DND-41 (cell line): ENCODE measurements around the gene RBM7.

ENCODE experiments used
- ATAC-seq: fragments of 200-7000 bp; cut with Tn5 transposase; 3 replicates; pipeline ENCODE4 v1.9.1; 2021; ENCODE audit warnings: low read depth; ENCODE audit not compliant: insufficient read depth
- DNase-seq: peaks from one replicate; pipeline ENCODE4 v3.0.0-alpha.2; 2020
- H2AFZ ChIP-seq: 2 replicates; pipeline ENCODE4 v1.6.0; 2012; ENCODE audit warnings: low read depth, low read length
- H3K27ac ChIP-seq: 2 replicates; pipeline ENCODE4 v1.5.1; 2012; ENCODE audit warnings: low read length, inconsistent platforms
- H3K27me3 ChIP-seq: fragments of 200-600 bp; sonication (generic); 2 replicates; pipeline ENCODE4 v1.6.0; 2012; ENCODE audit warnings: low read length, mild to moderate bottlenecking, inconsistent platforms; ENCODE audit not compliant: insufficient read depth, poor library complexity
- H3K36me3 ChIP-seq: 2 replicates; pipeline ENCODE4 v1.5.1; 2012; ENCODE audit warnings: low read length, inconsistent platforms; ENCODE audit not compliant: insufficient read depth
- H3K4me1 ChIP-seq: 2 replicates; pipeline ENCODE4 v1.5.1; 2012; ENCODE audit warnings: mild to moderate bottlenecking, low read length; ENCODE audit not compliant: insufficient read depth
- H3K4me2 ChIP-seq: 2 replicates; pipeline ENCODE4 v1.6.0; 2012; ENCODE audit warnings: mild to moderate bottlenecking, moderate library complexity, low read length, inconsistent platforms; ENCODE audit not compliant: insufficient read depth
- H3K4me3 ChIP-seq, 2 experiments: fragments of 200-600 bp in 1 of 2; shearing (Covaris generic) in 1 of 2; 2 replicates each; pipeline ENCODE4 v1.5.1; 2012 to 2016; ENCODE audit warnings: inconsistent platforms in 2 of 2, low read length in 2 of 2, mild to moderate bottlenecking in 2 of 2, low read depth in 1 of 2, moderate library complexity in 1 of 2
- H3K79me2 ChIP-seq: 2 replicates; pipeline ENCODE4 v1.6.0; 2012; ENCODE audit warnings: low read length, inconsistent platforms; ENCODE audit not compliant: insufficient read depth
- H3K9ac ChIP-seq: 2 replicates; pipeline ENCODE4 v1.6.0; 2012; ENCODE audit warnings: low read depth, mild to moderate bottlenecking, inconsistent platforms, low read length, moderate library complexity
- H3K9me3 ChIP-seq: 2 replicates; pipeline ENCODE4 v1.5.1; 2012; ENCODE audit warnings: low read length, moderate library complexity, mild to moderate bottlenecking, inconsistent platforms; ENCODE audit not compliant: insufficient read depth, severe bottlenecking
- H4K20me1 ChIP-seq: 2 replicates; pipeline ENCODE4 v1.6.0; 2012; ENCODE audit warnings: low read length; ENCODE audit not compliant: insufficient read depth
- CTCF ChIP-seq: IDR thresholded peaks from 2 replicates; pipeline ENCODE4 v1.5.1; 2012; ENCODE audit warnings: borderline replicate concordance, low read length, moderate library complexity, mild to moderate bottlenecking; ENCODE audit not compliant: poor library complexity, severe bottlenecking; ENCODE audit errors: extremely low read depth
- EZH2 ChIP-seq: IDR thresholded peaks from 3 replicates; pipeline ENCODE4 v1.6.1; 2012; ENCODE audit warnings: borderline replicate concordance, low read depth, mild to moderate bottlenecking, moderate library complexity, low read length, inconsistent platforms; ENCODE audit not compliant: severe bottlenecking

The RBM7 gene

GRCh38 chr11:114449845-114450244, 49.4 kb downstream of the RBM7 start:
- Histone ChIP-seq H3K9ac (no peak overlapping the region), H3K4me1 (no peaks in the 10 kb centered on the region), H4K20me1 (0 out of 2 replicates have a peak, but pooled peaks cover 3% of the 10 kb centered on the region), H3K27me3 (no peaks in the 10 kb centered on the region), H2AFZ (no peak overlapping the region), H3K9me3 (no peaks in the 10 kb centered on the region), H3K36me3 (peaks cover 66% of the 10 kb centered on the region), H3K27ac (no peak overlapping the region), H3K4me3 (no peak overlapping the region), H3K4me2 (no peak overlapping the region), H3K79me2 (peaks cover 8% of the 10 kb centered on the region)
- TF ChIP-seq CTCF, result no peak
- no peak for TF ChIP-seq EZH2
- no peak for ATAC-seq
- DNase-seq, result no peak

GRCh38 chr11:114452399-114452798, 51.9 kb downstream of the RBM7 start:
- H3K9me3 ChIP-seq, result no peaks in the 10 kb centered on the region
- H3K79me2 ChIP-seq, result no peaks in the 10 kb centered on the region
- no peaks in the 10 kb centered on the region for H3K27me3 ChIP-seq
- DNase-seq, result no peak
- no peaks in the 10 kb centered on the region for H4K20me1 ChIP-seq
- no peak overlapping the region for H3K4me3 ChIP-seq
- no peak overlapping the region for H3K27ac ChIP-seq
- H3K4me2 ChIP-seq, result no peak overlapping the region
- no peak for TF ChIP-seq CTCF
- TF ChIP-seq EZH2, result no peak
- ATAC-seq, result no peak
- no peaks in the 10 kb centered on the region for H3K4me1 ChIP-seq
- peaks cover 49% of the 10 kb centered on the region for H3K36me3 ChIP-seq
- no peak overlapping the region for H2AFZ ChIP-seq
- H3K9ac ChIP-seq, result no peak overlapping the region
